Measurements from ENCODE around the gene PLPP6. TPM values are rescaled to one million over a fixed set of nuclear protein-coding genes. Genes with fewer than 3 reads are reported as not detected.

The PLPP6 gene
- total and polyA plus RNA-seq, 2 of the 13 experiments (the other 11 are each of a cell fraction or from before 2014, with no cell fraction given) = 12.1 to 15.5 TPM

- ChIA-PET POLR2A (interaction anchor here (0.8 to 2.6 kb wide), 8 partner anchors 16 to 133 kb away, joined by 3 to 16 read pairs (median 6); partner anchors contain the start of genes AK3, CDC37L1, PLPP6 and SPATA6L), CTCF (ENCODE audit: low intra/inter-chr PET ratio, low total read pairs) (no interaction called here)
- H3K4me1 ChIP-seq (ENCODE audit: insufficient read depth, low read length) = peaks cover 25% of the 10 kb centered on the region
- H3K36me3 ChIP-seq (replicated peaks in 1 of 2; ENCODE audit: control insufficient read depth in 1 of 2, insufficient read depth in 2 of 2, low read length in 2 of 2) = peaks cover 0 to 13% of the 10 kb centered on the region in 2 experiments; a peak in 3 of 5 replicates
- in situ Hi-C loops (cut with HindIII; ENCODE audit: extremely low pct_ligation_motif_present, low pct_unique_long_range_greater_than_20kb) (no loop called here), intact Hi-C loops (cut with micrococcal nuclease; ENCODE audit: unreplicated experiment) (loop anchor here (2.0 kb wide), 1 partner anchor 19 kb away; no protein-coding TSS in a partner anchor)
- peak overlapping the region; percentile 37 for H3K27ac ChIP-seq (ENCODE audit: extremely low read length, insufficient read depth, low read length)
- no peaks in the 10 kb centered on the region for H3K79me2 ChIP-seq (ENCODE audit: insufficient read depth, low read length)
- WGBS (ENCODE audit: low lambda C conversion rate) = 23% methylated on average over 3 of the region's 3 CpGs
- H2AFZ ChIP-seq (ENCODE audit: low read length) = no peak overlapping the region
- H3K9me3 ChIP-seq (ENCODE audit: low read length) = no peaks in the 10 kb centered on the region
- FAIRE-seq = peak; percentile 98
- BruUV-seq (replicated peaks) = no TSS peak
- peak; percentile 97 for ATAC-seq
- DNase-seq (ENCODE audit: low spot score) = peak; percentile 87
- no peaks in the 10 kb centered on the region; the same call in 1 of the 2 replicates for H4K20me1 ChIP-seq (ENCODE audit: insufficient read depth, low read length)
- H3K9ac ChIP-seq (ENCODE audit: insufficient read depth, low read depth, low read length) = no peak overlapping the region
- H3K4me2 ChIP-seq (ENCODE audit: low read depth, low read length) = peak overlapping the region; percentile 14
- H3K27me3 ChIP-seq (ENCODE audit: control insufficient read depth in 1 of 2, insufficient read depth in 2 of 2, low read length in 2 of 2) = no peaks in the 10 kb centered on the region
- no peak overlapping the region for H3K4me3 ChIP-seq (replicated peaks in 1 of 3; ENCODE audit: insufficient read depth in 1 of 3, low read depth in 2 of 3, low read length in 3 of 3)
- TF ChIP-seq ZNF468 (CRISPR knock-in tag; IDR thresholded peaks at IDR 0.05) (no peak), KMT2B (CRISPR knock-in tag; IDR thresholded peaks at IDR 0.05) (peak; percentile 57; the same call in 1 of the 2 replicates), SOX5 (CRISPR knock-in tag; IDR thresholded peaks at IDR 0.05; ENCODE audit: borderline replicate concordance) (peak; percentile 74), ZNF121 (CRISPR knock-in tag; IDR thresholded peaks at IDR 0.05) (peak; percentile 95), NCOR1 (IDR thresholded peaks at IDR 0.05; ENCODE audit: borderline replicate concordance, low read length) (peak; percentile 49; the same call in 1 of the 2 replicates), HNF4G (IDR thresholded peaks at IDR 0.05; ENCODE audit: borderline replicate concordance, low read depth, low read length) (peak; percentile 55; the same call in 1 of the 2 replicates), HNF4G (CRISPR knock-in tag; IDR thresholded peaks at IDR 0.05; ENCODE audit: borderline replicate concordance, low read depth) (no peak), KMT2A (CRISPR knock-in tag; IDR thresholded peaks at IDR 0.05) (peak; percentile 76; the same call in 1 of the 2 replicates), MAFF (IDR thresholded peaks at IDR 0.05; ENCODE audit: low read depth, low read length) (0 out of 2 replicates have a peak, but pooled peaks have one; percentile 3), ARNT2 (CRISPR knock-in tag; IDR thresholded peaks at IDR 0.05; ENCODE audit: low read depth) (peak; percentile 49; the same call in 1 of the 2 replicates), FOXP1 (IDR thresholded peaks at IDR 0.05) (no peak), FOXP1 (CRISPR knock-in tag; IDR thresholded peaks at IDR 0.05) (peak; percentile 30; the same call in 1 of the 2 replicates), PRDM10 (CRISPR knock-in tag; IDR thresholded peaks at IDR 0.05; ENCODE audit: low read depth) (0 out of 2 replicates have a peak, but pooled peaks have one; percentile 44), ZNF10 (CRISPR knock-in tag; IDR thresholded peaks at IDR 0.05; ENCODE audit: borderline replicate concordance, low read depth) (no peak), TFDP1 (CRISPR knock-in tag; IDR thresholded peaks at IDR 0.05; ENCODE audit: borderline replicate concordance) (0 out of 2 replicates have a peak, but pooled peaks have one; percentile 16), TARDBP (CRISPR knock-in tag; IDR thresholded peaks at IDR 0.05) (peak; percentile 71), MIXL1 (CRISPR knock-in tag; IDR thresholded peaks at IDR 0.05) (peak; percentile 78), HMG20B (CRISPR knock-in tag; conservative IDR thresholded peaks at IDR 0.05) (0 out of 2 replicates have a peak, but pooled peaks have one; percentile 45), NKX3-1 (CRISPR knock-in tag; IDR thresholded peaks at IDR 0.05) (0 out of 2 replicates have a peak, but pooled peaks have one; percentile 32), SMAD3 (CRISPR knock-in tag; IDR thresholded peaks at IDR 0.05) (peak; percentile 84)
Measured at GRCh38 chr9:4700091-4700490, 38.0 kb downstream of the PLPP6 start.

Measured in HepG2 (cell line).